CD4-positive, alpha-beta memory T cell (primary cell): ENCODE measurements around the gene PLXNA2. TPM values are rescaled to one million over a fixed set of nuclear protein-coding genes. Genes with fewer than 3 reads are reported as not detected.

Source experiments
- CTCF ChIA-PET: fragments of 350-600 bp; sonication (Branson Sonifier 250); formaldehyde crosslinking; loops from one replicate; lab custom pipeline; 2021; ENCODE audit warnings: inconsistent platforms; ENCODE audit not compliant: partially characterized antibody; lab: Charles Lee
- POLR2A ChIA-PET: fragments of 350-600 bp; sonication (Branson Sonifier 250); formaldehyde crosslinking; loops from one replicate; lab custom pipeline; 2021; ENCODE audit not compliant: partially characterized antibody; lab: Charles Lee
- DNase-seq, 5 donors: peaks; one replicate each; pipeline versions ENCODE4 v3.0.0 to v3.0.0-alpha.2; 2020 to 2022; ENCODE audit warnings: mixed read lengths in 1 of 5
- H3K27ac ChIP-seq: one replicate; pipeline ENCODE4 v1.7.0; 2013; ENCODE audit warnings: low read depth, low read length
- H3K27me3 ChIP-seq: 2 replicates; pipeline ENCODE4 v1.7.0; 2013; ENCODE audit warnings: mild to moderate bottlenecking, low read length, moderate library complexity; ENCODE audit not compliant: insufficient read depth
- H3K36me3 ChIP-seq: 2 replicates; pipeline ENCODE4 v1.7.0; 2013; ENCODE audit warnings: mild to moderate bottlenecking, low read length, moderate library complexity; ENCODE audit not compliant: insufficient read depth
- H3K4me1 ChIP-seq: 2 replicates; pipeline ENCODE4 v1.7.0; 2013; ENCODE audit warnings: mild to moderate bottlenecking, low read length, moderate library complexity; ENCODE audit not compliant: insufficient read depth
- H3K4me3 ChIP-seq, 2 donors: one replicate each; pipeline ENCODE4 v1.7.0; 2013; ENCODE audit warnings: low read length in 2 of 2, mild to moderate bottlenecking in 1 of 2
- H3K9me3 ChIP-seq, 2 donors: one replicate each; pipeline ENCODE4 v1.7.0; 2013; ENCODE audit warnings: low read length in 2 of 2, control low read depth in 1 of 2; ENCODE audit not compliant: control insufficient read depth in 1 of 2
- H3K27ac Mint-ChIP-seq, 7 donors: one replicate each; pipeline ENCODE4 v1.8.0; 2020 to 2021; ENCODE audit warnings: mixed read lengths in 7 of 7, mild to moderate bottlenecking in 6 of 7, inconsistent platforms in 3 of 7, moderate library complexity in 3 of 7
- H3K27me3 Mint-ChIP-seq, 2 donors: one replicate each; pipeline ENCODE4 v1.8.0; 2020 to 2021; ENCODE audit warnings: mixed read lengths in 2 of 2
- H3K36me3 Mint-ChIP-seq, 2 donors: one replicate each; pipeline ENCODE4 v1.8.0; 2020 to 2021; ENCODE audit warnings: mixed read lengths in 2 of 2, inconsistent platforms in 1 of 2, mild to moderate bottlenecking in 1 of 2
- H3K4me1 Mint-ChIP-seq, 4 donors: one replicate each; pipeline ENCODE4 v1.8.0; 2020 to 2021; ENCODE audit warnings: mixed read lengths in 4 of 4, mild to moderate bottlenecking in 1 of 4
- H3K4me3 Mint-ChIP-seq, 8 donors: one replicate each; pipeline ENCODE4 v1.8.0; 2020 to 2021; ENCODE audit warnings: mixed read lengths in 8 of 8, mild to moderate bottlenecking in 7 of 8, moderate library complexity in 6 of 8, inconsistent platforms in 3 of 8
- H3K9me3 Mint-ChIP-seq, 8 donors: one replicate each; pipeline ENCODE4 v1.8.0; 2020 to 2021; ENCODE audit warnings: mixed read lengths in 8 of 8, mild to moderate bottlenecking in 5 of 8, inconsistent platforms in 3 of 8, moderate library complexity in 1 of 8
- intact Hi-C: fragments of 100-400 bp; cut with micrococcal nuclease; formaldehyde crosslinking; loops from one replicate; pipeline ENCODE4 v1.15.1; 2023
- polyA plus RNA-seq, 2 donors: library from polyadenylated mRNA; unstranded; fragments of 300-500 nt; fragmentation: Illumina TruSeq; gene quantifications; one replicate each; pipeline ENCODE4 v1.2.3, GENCODE V29; 2021
- total RNA-seq, 2 experiments: library from RNA; stranded (reverse); gene quantifications; one replicate each; pipeline ENCODE4 v1.2.3, GENCODE V29; 2021

Gene PLXNA2
- total and polyA plus RNA-seq, 4 experiments from 2014 or later: 0.10 to 4.0 (median 1.8) TPM

- intact Hi-C loops: no loop called here
- no peaks in the 10 kb centered on the region for H3K27me3 ChIP-seq
- DNase-seq: no peak
- Mint-ChIP-seq H3K4me1 (peaks cover 0 to 1% (median 0%) of the 10 kb centered on the region in 4 donors), H3K36me3 (no peaks in the 10 kb centered on the region), H3K4me3 (no peak overlapping the region), H3K27ac (no peak overlapping the region), H3K27me3 (peaks cover 15 to 20% of the 10 kb centered on the region in 2 donors), H3K9me3 (no peaks in the 10 kb centered on the region)
- CTCF ChIA-PET: no interaction called here
- H3K4me3 ChIP-seq: no peak overlapping the region
- no peaks in the 10 kb centered on the region for H3K9me3 ChIP-seq
- POLR2A ChIA-PET: no interaction called here
- H3K4me1 ChIP-seq: no peaks in the 10 kb centered on the region
- no peak overlapping the region for H3K27ac ChIP-seq
- H3K36me3 ChIP-seq: no peaks in the 10 kb centered on the region
These were observed 36.7 kb upstream of the PLXNA2 start for GRCh38 chr1:208280681-208281450.

- no peak overlapping the region for H3K4me3 ChIP-seq
- CTCF ChIA-PET: no interaction called here
- no peak for DNase-seq
- intact Hi-C loops: no loop called here
- no peaks in the 10 kb centered on the region for H3K9me3 ChIP-seq
- H3K27ac ChIP-seq: no peak overlapping the region
- peaks cover 13 to 23% of the 10 kb centered on the region in 2 donors for H3K27me3 Mint-ChIP-seq
- H3K27ac Mint-ChIP-seq: no peak overlapping the region
- H3K9me3 Mint-ChIP-seq: no peaks in the 10 kb centered on the region
- H3K27me3 ChIP-seq: no peaks in the 10 kb centered on the region
- POLR2A ChIA-PET: interaction anchor here (0.7 kb wide), 1 partner anchor 9 kb away, joined by 3 read pairs; no protein-coding TSS in a partner anchor
- peaks cover 0 to 1% (median 0%) of the 10 kb centered on the region in 4 donors for H3K4me1 Mint-ChIP-seq
- no peaks in the 10 kb centered on the region for H3K4me1 ChIP-seq
- H3K36me3 ChIP-seq: no peaks in the 10 kb centered on the region
- no peaks in the 10 kb centered on the region for H3K36me3 Mint-ChIP-seq
- no peak overlapping the region for H3K4me3 Mint-ChIP-seq
These were observed 35.8 kb upstream of the PLXNA2 start for GRCh38 chr1:208279826-208280588.

GRCh38 chr1:208278638-208279037, 34.5 kb upstream of the PLXNA2 start:
- Histone ChIP-seq H3K27me3 (no peaks in the 10 kb centered on the region), H3K9me3 (no peaks in the 10 kb centered on the region), H3K27ac (no peak overlapping the region), H3K4me1 (no peaks in the 10 kb centered on the region), H3K4me3 (no peak overlapping the region), H3K36me3 (no peaks in the 10 kb centered on the region)
- Mint-ChIP-seq H3K9me3 (no peaks in the 10 kb centered on the region), H3K27me3 (peaks cover 18 to 26% of the 10 kb centered on the region in 2 donors), H3K36me3 (no peaks in the 10 kb centered on the region), H3K4me1 (peaks cover 0 to 1% (median 0%) of the 10 kb centered on the region in 4 donors), H3K27ac (no peak overlapping the region), H3K4me3 (no peak overlapping the region)
- intact Hi-C loops: no loop called here
- ChIA-PET CTCF (no interaction called here), POLR2A (no interaction called here)
- DNase-seq: no peak

- Mint-ChIP-seq H3K4me1 (peaks cover 0 to 1% (median 0%) of the 10 kb centered on the region in 4 donors), H3K27ac (peak overlapping the region in 1 of 7 donors; percentile 1), H3K27me3 (peaks cover 20 to 32% of the 10 kb centered on the region in 2 donors), H3K9me3 (no peaks in the 10 kb centered on the region), H3K36me3 (no peaks in the 10 kb centered on the region), H3K4me3 (no peak overlapping the region)
- DNase-seq: no peak
- Histone ChIP-seq H3K27me3 (no peaks in the 10 kb centered on the region), H3K9me3 (no peaks in the 10 kb centered on the region), H3K27ac (no peak overlapping the region), H3K4me1 (no peaks in the 10 kb centered on the region), H3K36me3 (no peaks in the 10 kb centered on the region), H3K4me3 (no peak overlapping the region)
- CTCF ChIA-PET: interaction anchor here (1.3 kb wide), 1 partner anchor 32 kb away, joined by 5 read pairs; no protein-coding TSS in a partner anchor
- intact Hi-C loops: no loop called here
- POLR2A ChIA-PET: no interaction called here
These were observed 32.7 kb upstream of the PLXNA2 start for GRCh38 chr1:208276757-208277435.

- H3K36me3 ChIP-seq: no peaks in the 10 kb centered on the region
- no peaks in the 10 kb centered on the region for H3K9me3 ChIP-seq
- CTCF ChIA-PET: interaction anchor here (1.1 kb wide), 1 partner anchor 30 kb away, joined by 4 read pairs; no protein-coding TSS in a partner anchor
- POLR2A ChIA-PET: no interaction called here
- intact Hi-C loops: no loop called here
- no peaks in the 10 kb centered on the region for H3K36me3 Mint-ChIP-seq
- H3K4me3 Mint-ChIP-seq: no peak overlapping the region
- H3K27me3 ChIP-seq: no peaks in the 10 kb centered on the region
- no peak for DNase-seq
- no peaks in the 10 kb centered on the region for H3K4me1 ChIP-seq
- H3K27ac Mint-ChIP-seq: no peak overlapping the region
- no peak overlapping the region for H3K27ac ChIP-seq
- peaks cover 24 to 34% of the 10 kb centered on the region in 2 donors for H3K27me3 Mint-ChIP-seq
- no peaks in the 10 kb centered on the region for H3K9me3 Mint-ChIP-seq
- H3K4me3 ChIP-seq: no peak overlapping the region
- no peaks in the 10 kb centered on the region for H3K4me1 Mint-ChIP-seq
These were observed 30.9 kb upstream of the PLXNA2 start for GRCh38 chr1:208275083-208275482.

GRCh38 chr1:208273386-208274017, 29.3 kb upstream of the PLXNA2 start:
- Histone ChIP-seq H3K4me3 (no peak overlapping the region), H3K27me3 (no peaks in the 10 kb centered on the region), H3K27ac (no peak overlapping the region), H3K9me3 (no peaks in the 10 kb centered on the region), H3K4me1 (no peaks in the 10 kb centered on the region), H3K36me3 (no peaks in the 10 kb centered on the region)
- Mint-ChIP-seq H3K36me3 (no peaks in the 10 kb centered on the region), H3K9me3 (no peaks in the 10 kb centered on the region), H3K27me3 (peaks cover 26 to 48% of the 10 kb centered on the region in 2 donors), H3K27ac (no peak overlapping the region), H3K4me3 (no peak overlapping the region), H3K4me1 (no peaks in the 10 kb centered on the region)
- POLR2A ChIA-PET: no interaction called here
- intact Hi-C loops: no loop called here
- no peak for DNase-seq
- CTCF ChIA-PET: no interaction called here
